Tibial nerve (tissue), 4 donors: ENCODE data around the gene EGF. TPM values are rescaled to one million over a fixed set of nuclear protein-coding genes. Genes with fewer than 3 reads are reported as not detected.

Experiments
- DNase-seq, 2 donors: peaks; one replicate each; pipeline ENCODE4 v3.0.0-alpha.2; 2019; ENCODE audit warnings: low spot score in 2 of 2
- H3K27ac ChIP-seq, 4 donors: fragments of 200-600 bp; sonication (generic) in 3 of 4; one replicate each; pipeline ENCODE4 v1.5.1; 2017 to 2019; ENCODE audit warnings: mild to moderate bottlenecking in 1 of 4
- H3K27me3 ChIP-seq, 2 donors: fragments of 200-600 bp; sonication (generic) in 1 of 2; one replicate each; pipeline versions ENCODE4 v1.5.1 to v1.6.0; 2017 to 2019
- H3K36me3 ChIP-seq, 3 donors: fragments of 200-600 bp; sonication (generic); one replicate each; pipeline ENCODE4 v1.5.1; 2018 to 2019
- H3K4me1 ChIP-seq, 4 donors: fragments of 200-600 bp; sonication (generic) in 3 of 4; one replicate each; pipeline ENCODE4 v1.5.1; 2017 to 2019
- H3K4me3 ChIP-seq, 4 donors: fragments of 200-600 bp; sonication (generic) in 3 of 4; one replicate each; pipeline ENCODE4 v1.5.1; 2017 to 2019; ENCODE audit warnings: mild to moderate bottlenecking in 1 of 4, moderate library complexity in 1 of 4
- H3K9me3 ChIP-seq, 4 donors: fragments of 200-600 bp; sonication (generic) in 3 of 4; one replicate each; pipeline ENCODE4 v1.5.1; 2017 to 2019
- CTCF ChIP-seq, 5 experiments: fragments of 200-600 bp in 3 of 5; fragments of 450-650 bp in 2 of 5; sonication (generic) in 3 of 5; IDR thresholded peaks; one replicate each; pipeline ENCODE4 v1.5.1; 2016 to 2019; ENCODE audit warnings: antibody characterized with exemption in 5 of 5, mild to moderate bottlenecking in 3 of 5, moderate library complexity in 2 of 5
- EP300 ChIP-seq, 2 donors: sonication (generic); formaldehyde crosslinking; IDR thresholded peaks; one replicate each; pipeline ENCODE4 v1.6.1; 2017; ENCODE audit warnings: antibody characterized with exemption in 2 of 2, mild to moderate bottlenecking in 1 of 2
- POLR2A ChIP-seq, 2 donors: fragments of 450-650 bp; IDR thresholded peaks; one replicate each; pipeline ENCODE4 v1.6.1; 2017; ENCODE audit warnings: antibody characterized with exemption in 2 of 2, mild to moderate bottlenecking in 2 of 2, moderate library complexity in 2 of 2
- WGBS, 2 donors: methylation state at CpG; one replicate each; pipeline ENCODE4 v1.1.5; 2018; 5-methylcytosine and 5-hydroxymethylcytosine counted together
- total RNA-seq, 4 donors: library from RNA; depleted of rRNA; stranded (reverse); fragments of >200 nt; gene quantifications; one replicate each; pipeline ENCODE4 v1.1.0, GENCODE V29; 2016

EGF gene
- total RNA-seq, 4 donors from 2014 or later = 0.42 to 1.6 TPM; not detected in 2

GRCh38 chr4:110002326-110002725, 89.6 kb downstream of the EGF start:
- no peak for DNase-seq
- Histone ChIP-seq H3K4me1 (peaks cover 0 to 4% (median 0%) of the 10 kb centered on the region in 4 donors), H3K4me3 (no peak overlapping the region), H3K9me3 (no peaks in the 10 kb centered on the region), H3K36me3 (no peaks in the 10 kb centered on the region), H3K27me3 (no peaks in the 10 kb centered on the region), H3K27ac (no peak overlapping the region)
- 76 to 83% methylated on average over 3 of the region's 3 CpGs for WGBS, 2 donors
- no peak for TF ChIP-seq EP300 (IDR thresholded peaks at IDR 0.05)
- no peak for TF ChIP-seq CTCF (IDR thresholded peaks at IDR 0.05)
- TF ChIP-seq POLR2A (IDR thresholded peaks at IDR 0.05) = no peak

GRCh38 chr4:110003401-110004187, 90.9 kb downstream of the EGF start:
- H3K27ac ChIP-seq = no peak overlapping the region
- H3K27me3 ChIP-seq = no peaks in the 10 kb centered on the region
- no peaks in the 10 kb centered on the region for H3K36me3 ChIP-seq
- H3K4me3 ChIP-seq = no peak overlapping the region
- 68 to 73% methylated on average over 6 of the region's 6 CpGs for WGBS, 2 donors
- TF ChIP-seq EP300 (IDR thresholded peaks at IDR 0.05) = no peak
- H3K9me3 ChIP-seq = no peaks in the 10 kb centered on the region
- peaks cover 0 to 4% (median 0%) of the 10 kb centered on the region in 4 donors for H3K4me1 ChIP-seq
- DNase-seq = no peak

- Histone ChIP-seq H3K27ac (no peak overlapping the region), H3K4me3 (no peak overlapping the region), H3K4me1 (no peaks in the 10 kb centered on the region), H3K36me3 (no peaks in the 10 kb centered on the region), H3K9me3 (no peaks in the 10 kb centered on the region), H3K27me3 (no peaks in the 10 kb centered on the region)
- DNase-seq = no peak
- TF ChIP-seq POLR2A (IDR thresholded peaks at IDR 0.05) (no peak), CTCF (IDR thresholded peaks at IDR 0.05) (no peak), EP300 (IDR thresholded peaks at IDR 0.05) (no peak)
- 80 to 85% methylated on average over 1 of the region's 1 CpG for WGBS, 2 donors
Observed at GRCh38 chr4:110004556-110004955, 91.9 kb downstream of the EGF start.

- TF ChIP-seq CTCF (IDR thresholded peaks at IDR 0.05) (peak; percentile 59 to 68 (median 62)), EP300 (IDR thresholded peaks at IDR 0.05) (no peak), POLR2A (IDR thresholded peaks at IDR 0.05) (no peak)
- H3K4me3 ChIP-seq = no peak overlapping the region
- no peak overlapping the region for H3K27ac ChIP-seq
- no peaks in the 10 kb centered on the region for H3K27me3 ChIP-seq
- no peaks in the 10 kb centered on the region for H3K4me1 ChIP-seq
- WGBS, 2 donors = 2 to 8% methylated on average over 1 of the region's 1 CpG
- H3K9me3 ChIP-seq = no peaks in the 10 kb centered on the region
- no peaks in the 10 kb centered on the region for H3K36me3 ChIP-seq
- DNase-seq = peak in 1 of 2 donors; percentile 11
Observed at GRCh38 chr4:110005461-110006056, 92.9 kb downstream of the EGF start.

- Histone ChIP-seq H3K4me1 (no peaks in the 10 kb centered on the region), H3K27me3 (no peaks in the 10 kb centered on the region), H3K4me3 (no peak overlapping the region), H3K9me3 (no peaks in the 10 kb centered on the region), H3K27ac (no peak overlapping the region), H3K36me3 (no peaks in the 10 kb centered on the region)
- DNase-seq = no peak
- WGBS, 2 donors = 96 to 97% methylated on average over 3 of the region's 3 CpGs
- TF ChIP-seq POLR2A (IDR thresholded peaks at IDR 0.05) = no peak
- TF ChIP-seq CTCF (IDR thresholded peaks at IDR 0.05) = no peak
- no peak for TF ChIP-seq EP300 (IDR thresholded peaks at IDR 0.05)
Observed at GRCh38 chr4:110007217-110007616, 94.5 kb downstream of the EGF start.
